HG02571 (cell line): ENCODE results near the gene TARS3.

Source experiments
- ATAC-seq: cut with Tn5 transposase; IDR thresholded peaks from one replicate; pipeline ENCODE4 v1.9.1; 2021; ENCODE audit warnings: mild to moderate bottlenecking, moderate library complexity; ENCODE audit not compliant: unreplicated experiment

The TARS3 gene

GRCh38 chr15:101702077-101702476 lies 22.2 kb downstream of the TARS3 start:
- no peak for ATAC-seq

GRCh38 chr15:101698314-101698713 lies 26.0 kb downstream of the TARS3 start:
- ATAC-seq, result no peak

GRCh38 chr15:101697488-101697887 lies 26.8 kb downstream of the TARS3 start:
- no peak for ATAC-seq

GRCh38 chr15:101696829-101697228 lies 27.4 kb downstream of the TARS3 start:
- no peak for ATAC-seq

GRCh38 chr15:101694261-101694660 lies 30.0 kb downstream of the TARS3 start:
- no peak for ATAC-seq

- no peak for ATAC-seq
These were observed 31.3 kb downstream of the TARS3 start for GRCh38 chr15:101692801-101693598.

- no peak for ATAC-seq
These were observed 34.4 kb downstream of the TARS3 start for GRCh38 chr15:101689901-101690300.

GRCh38 chr15:101686718-101687117 lies 37.6 kb downstream of the TARS3 start:
- ATAC-seq, result no peak

- no peak for ATAC-seq
These were observed 39.4 kb downstream of the TARS3 start for GRCh38 chr15:101684877-101685276.

- ATAC-seq, result no peak
These were observed 39.9 kb downstream of the TARS3 start for GRCh38 chr15:101684384-101684783.

GRCh38 chr15:101679806-101680205 lies 44.5 kb downstream of the TARS3 start:
- ATAC-seq, result no peak

- ATAC-seq, result no peak
These were observed 47.3 kb downstream of the TARS3 start for GRCh38 chr15:101676921-101677329.

GRCh38 chr15:101675796-101676582 lies 48.3 kb downstream of the TARS3 start:
- peak; percentile 88 for ATAC-seq

GRCh38 chr15:101675015-101675414 lies 49.3 kb downstream of the TARS3 start:
- ATAC-seq, result no peak

GRCh38 chr15:101672298-101672697 lies 52.0 kb downstream of the TARS3 start:
- ATAC-seq, result no peak

- ATAC-seq, result no peak
These were observed 54.5 kb downstream of the TARS3 start for GRCh38 chr15:101669744-101670143.

- ATAC-seq, result no peak
These were observed 56.4 kb downstream of the TARS3 start for GRCh38 chr15:101667881-101668280.

- ATAC-seq, result no peak
These were observed 59.9 kb downstream of the TARS3 start for GRCh38 chr15:101664303-101664913.

GRCh38 chr15:101662203-101662602 lies 62.1 kb downstream of the TARS3 start:
- ATAC-seq, result no peak

GRCh38 chr15:101660005-101660404 lies 64.3 kb downstream of the TARS3 start:
- no peak for ATAC-seq

- no peak for ATAC-seq
These were observed 66.1 kb downstream of the TARS3 start for GRCh38 chr15:101657968-101658784.
